Tibial nerve (tissue), 4 donors: ENCODE data around the gene GNG2.

Experiments
- CTCF ChIP-seq, 5 experiments: fragments of 200-600 bp in 3 of 5; fragments of 450-650 bp in 2 of 5; sonication (generic) in 3 of 5; IDR thresholded peaks; one replicate each; pipeline ENCODE4 v1.5.1; 2016 to 2019; ENCODE audit warnings: antibody characterized with exemption in 5 of 5, mild to moderate bottlenecking in 3 of 5, moderate library complexity in 2 of 5
- EP300 ChIP-seq, 2 donors: sonication (generic); formaldehyde crosslinking; IDR thresholded peaks; one replicate each; pipeline ENCODE4 v1.6.1; 2017; ENCODE audit warnings: antibody characterized with exemption in 2 of 2, mild to moderate bottlenecking in 1 of 2

- TF ChIP-seq CTCF (IDR thresholded peaks at IDR 0.05) (no peak), EP300 (IDR thresholded peaks at IDR 0.05) (no peak)
Measured at GRCh38 chr14:52010173-52010693, 149.8 kb downstream of the GNG2 start.
